ENCODE measurements around the gene NBEAL2. TPM values are rescaled to one million over a fixed set of nuclear protein-coding genes. Genes with fewer than 3 reads are reported as not detected.

NBEAL2 gene
- total and polyA plus RNA-seq, 2 of the 8 experiments (the other 6 are each of a cell fraction or from before 2014, with no cell fraction given), result 27.3 to 46.9 TPM

- Histone ChIP-seq H3K4ac (replicated peaks; ENCODE audit: insufficient read length, low read depth, low read length) (no peak overlapping the region), H3K27ac (ENCODE audit: low read depth, low read length) (no peak overlapping the region), H3K79me1 (ENCODE audit: low read depth, low read length) (no peaks in the 10 kb centered on the region), H2BK5ac (ENCODE audit: low read depth, low read length) (no peak overlapping the region), H3K23ac (ENCODE audit: insufficient read length) (no peak overlapping the region), H2AK5ac (ENCODE audit: low read depth, low read length) (no peak overlapping the region), H4K8ac (ENCODE audit: extremely low read depth, insufficient read depth, low read length) (no peak overlapping the region), H4K5ac (ENCODE audit: insufficient read length, low read depth, low read length) (no peak overlapping the region), H3K36me3 (ENCODE audit: control insufficient read depth in 2 of 4, insufficient read depth in 4 of 4, low read length in 3 of 4) (peaks cover 0 to 42% (median 25%) of the 10 kb centered on the region in 4 experiments; a peak in 6 of 8 replicates), H2BK120ac (replicated peaks; ENCODE audit: low read depth, low read length) (no peak overlapping the region), H2BK20ac (ENCODE audit: low read length) (no peak overlapping the region), H3K4me2 (ENCODE audit: insufficient read depth in 1 of 2, low read depth in 2 of 2, low read length in 2 of 2) (no peak overlapping the region), H3K79me2 (ENCODE audit: control insufficient read depth in 1 of 2, insufficient read depth in 2 of 2, low read length in 2 of 2) (no peaks in the 10 kb centered on the region), H2AFZ (ENCODE audit: low read length) (no peak overlapping the region), H3K9ac (replicated peaks in 1 of 4; ENCODE audit: extremely low read depth in 1 of 4, low read depth in 3 of 4, low read length in 3 of 4) (no peak overlapping the region), H3K14ac (ENCODE audit: insufficient read length) (no peak overlapping the region), H2BK12ac (ENCODE audit: low read depth, low read length) (no peak overlapping the region), H3K18ac (ENCODE audit: extremely low read depth, low read length) (no peak overlapping the region), H3K23me2 (ENCODE audit: low read depth, low read length) (no peaks in the 10 kb centered on the region; the same call in 1 of the 2 replicates), H2BK15ac (ENCODE audit: low read length) (no peak overlapping the region), H3K27me3 (replicated peaks in 1 of 4; ENCODE audit: control insufficient read depth in 3 of 4, extremely low read depth in 1 of 4, insufficient read depth in 3 of 4, low read length in 3 of 4) (no peaks in the 10 kb centered on the region), H3K4me3 (ENCODE audit: extremely low read depth in 1 of 4, insufficient read depth in 2 of 4, low read depth in 3 of 4, low read length in 4 of 4) (no peak overlapping the region), H3K4me1 (replicated peaks in 1 of 4; ENCODE audit: control insufficient read depth in 3 of 4, insufficient read depth in 4 of 4, low read length in 3 of 4) (no peaks in the 10 kb centered on the region), H4K20me1 (replicated peaks in 1 of 2; ENCODE audit: control insufficient read depth in 1 of 2, insufficient read depth in 2 of 2, low read length in 2 of 2) (no peaks in the 10 kb centered on the region), H3K9me3 (ENCODE audit: insufficient read depth in 2 of 2, low read depth in 1 of 2, low read length in 1 of 2) (no peaks in the 10 kb centered on the region), H3K56ac (replicated peaks; ENCODE audit: insufficient read length, low read depth, low read length) (no peak overlapping the region), H4K91ac (replicated peaks; ENCODE audit: insufficient read length, low read length) (no peak overlapping the region)
- FAIRE-seq (no peak), DNase-seq (ENCODE audit: low read depth in 1 of 2, low spot score in 2 of 2) (no peak)
- TF ChIP-seq EZH2 (IDR thresholded peaks at IDR 0.05; ENCODE audit: low read depth, low read length, severe bottlenecking) (no peak), POLR2A (IDR thresholded peaks at IDR 0.05; ENCODE audit: control extremely low read depth in 1 of 2, low read depth in 2 of 2, low read length in 2 of 2) (no peak), SP2 (IDR thresholded peaks at IDR 0.05; ENCODE audit: low read length) (no peak), ASH2L (IDR thresholded peaks at IDR 0.05; ENCODE audit: low read length) (no peak), BCL11A (IDR thresholded peaks at IDR 0.05; ENCODE audit: low read depth in 2 of 2, low read length in 2 of 2) (no peak), TAF1 (IDR thresholded peaks at IDR 0.05; ENCODE audit: low read depth, low read length) (no peak), TAF7 (optimal IDR thresholded peaks at IDR 0.05; ENCODE audit: borderline replicate concordance, low read depth, low read length) (no peak), POLR2AphosphoS5 (IDR thresholded peaks at IDR 0.05; ENCODE audit: low read depth, low read length) (no peak), BRCA1 (IDR thresholded peaks at IDR 0.05; ENCODE audit: low read depth, low read length) (no peak), CHD1 (IDR thresholded peaks at IDR 0.05; ENCODE audit: low read depth, low read length) (no peak)
- TF ChIP-seq, protein P1, sequence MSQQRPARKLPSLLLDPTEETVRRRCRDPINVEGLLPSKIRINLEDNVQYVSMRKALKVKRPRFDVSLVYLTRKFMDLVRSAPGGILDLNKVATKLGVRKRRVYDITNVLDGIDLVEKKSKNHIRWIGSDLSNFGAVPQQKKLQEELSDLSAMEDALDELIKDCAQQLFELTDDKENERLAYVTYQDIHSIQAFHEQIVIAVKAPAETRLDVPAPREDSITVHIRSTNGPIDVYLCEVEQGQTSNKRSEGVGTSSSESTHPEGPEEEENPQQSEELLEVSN (IDR thresholded peaks at IDR 0.05), result no peak
- 85% methylated on average over 2 of the region's 2 CpGs; no CpG with 5 or more reads in 1 of the 2 experiments for WGBS, 2 experiments (ENCODE audit: extremely low coverage in 1 of 2, insufficient coverage in 1 of 2, insufficient read length in 1 of 2, insufficient replicate concordance in 2 of 2, low coverage in 1 of 2, low lambda C conversion rate in 2 of 2, missing lambda C conversion rate in 1 of 2)
- ChIA-PET CTCF (ENCODE audit: partially characterized antibody) (interaction anchor here (0.5 to 1.2 kb wide), 4 partner anchors 10 to 430 kb away, joined by 3 to 4 read pairs (median 3); no protein-coding TSS in a partner anchor), POLR2A (ENCODE audit: partially characterized antibody) (no interaction called here)
These were observed 55.5 kb downstream of the NBEAL2 start for GRCh38 chr3:47034868-47035489.
